GM06990 (cell line): Measurements from ENCODE around the gene CLIP4.

Experiments
- DNase-seq: peaks from one replicate; pipeline ENCODE4 v3.0.0-alpha.2; 2011; ENCODE audit not compliant: insufficient read length; ENCODE audit errors: extremely low read depth
- H3K27me3 ChIP-seq: replicated peaks from 2 replicates; pipeline ENCODE4 v1.6.0; 2011; ENCODE audit warnings: low read length; ENCODE audit not compliant: control insufficient read depth, insufficient read depth
- H3K36me3 ChIP-seq: 2 replicates; pipeline ENCODE4 v1.5.1; 2011; ENCODE audit warnings: low read length; ENCODE audit not compliant: control insufficient read depth, insufficient read depth
- H3K4me3 ChIP-seq: replicated peaks from 2 replicates; pipeline ENCODE4 v1.5.1; 2011; ENCODE audit warnings: low read depth, mild to moderate bottlenecking, control low read depth, low read length
- TF ChIP-seq, protein P1 (sequence below): IDR thresholded peaks from 2 replicates; pipeline ENCODE4 v1.5.1; 2011; ENCODE audit warnings: low read length, control low read depth, mild to moderate bottlenecking, inconsistent platforms; ENCODE audit not compliant: insufficient read depth, poor library complexity, severe bottlenecking

The CLIP4 gene

DNA sequence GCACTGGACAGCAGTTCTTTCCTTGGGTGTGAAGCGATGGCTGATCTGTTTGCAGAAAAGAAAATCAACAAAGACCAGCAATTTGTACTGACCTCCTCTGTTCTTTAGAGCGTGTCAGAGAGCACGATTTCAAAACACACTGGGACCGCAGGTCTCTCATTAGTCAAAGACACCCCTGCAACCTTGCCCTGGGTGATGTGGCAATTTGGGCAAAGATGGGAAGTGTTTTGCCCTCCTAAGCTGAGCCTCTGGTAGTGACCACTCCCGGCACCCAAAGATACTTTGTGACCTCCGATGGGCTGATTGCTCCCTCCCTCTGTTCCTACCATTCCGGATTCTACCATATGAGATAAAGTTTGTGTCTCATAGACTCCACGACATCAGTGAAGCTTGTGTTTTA lies 18.2 kb upstream of the CLIP4 start:
- TF ChIP-seq, protein P1, sequence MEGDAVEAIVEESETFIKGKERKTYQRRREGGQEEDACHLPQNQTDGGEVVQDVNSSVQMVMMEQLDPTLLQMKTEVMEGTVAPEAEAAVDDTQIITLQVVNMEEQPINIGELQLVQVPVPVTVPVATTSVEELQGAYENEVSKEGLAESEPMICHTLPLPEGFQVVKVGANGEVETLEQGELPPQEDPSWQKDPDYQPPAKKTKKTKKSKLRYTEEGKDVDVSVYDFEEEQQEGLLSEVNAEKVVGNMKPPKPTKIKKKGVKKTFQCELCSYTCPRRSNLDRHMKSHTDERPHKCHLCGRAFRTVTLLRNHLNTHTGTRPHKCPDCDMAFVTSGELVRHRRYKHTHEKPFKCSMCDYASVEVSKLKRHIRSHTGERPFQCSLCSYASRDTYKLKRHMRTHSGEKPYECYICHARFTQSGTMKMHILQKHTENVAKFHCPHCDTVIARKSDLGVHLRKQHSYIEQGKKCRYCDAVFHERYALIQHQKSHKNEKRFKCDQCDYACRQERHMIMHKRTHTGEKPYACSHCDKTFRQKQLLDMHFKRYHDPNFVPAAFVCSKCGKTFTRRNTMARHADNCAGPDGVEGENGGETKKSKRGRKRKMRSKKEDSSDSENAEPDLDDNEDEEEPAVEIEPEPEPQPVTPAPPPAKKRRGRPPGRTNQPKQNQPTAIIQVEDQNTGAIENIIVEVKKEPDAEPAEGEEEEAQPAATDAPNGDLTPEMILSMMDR = no peak
- Histone ChIP-seq H3K36me3 (no peaks in the 10 kb centered on the region), H3K4me3 (no peak overlapping the region), H3K27me3 (no peaks in the 10 kb centered on the region)
- no peak for DNase-seq

DNA sequence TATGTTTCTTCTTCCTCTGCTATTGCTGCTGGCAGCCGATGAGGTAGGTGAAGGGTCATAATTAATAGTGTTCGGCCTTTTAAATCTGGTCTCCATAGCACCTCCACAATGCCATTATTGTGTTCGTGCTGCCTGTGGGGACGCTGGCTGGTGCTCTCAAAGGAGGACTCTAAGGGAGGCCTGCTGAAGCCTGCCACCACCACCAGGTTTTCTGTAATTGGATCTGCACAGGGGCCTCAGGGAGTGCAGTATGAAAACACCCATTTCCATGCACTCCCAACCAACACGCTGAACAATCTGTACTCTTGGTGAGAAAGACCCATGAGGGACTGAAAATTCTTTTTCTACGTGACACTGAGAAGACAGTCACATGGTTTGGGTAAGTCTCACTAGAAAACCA lies 17.6 kb upstream of the CLIP4 start:
- no peaks in the 10 kb centered on the region for H3K36me3 ChIP-seq

DNA sequence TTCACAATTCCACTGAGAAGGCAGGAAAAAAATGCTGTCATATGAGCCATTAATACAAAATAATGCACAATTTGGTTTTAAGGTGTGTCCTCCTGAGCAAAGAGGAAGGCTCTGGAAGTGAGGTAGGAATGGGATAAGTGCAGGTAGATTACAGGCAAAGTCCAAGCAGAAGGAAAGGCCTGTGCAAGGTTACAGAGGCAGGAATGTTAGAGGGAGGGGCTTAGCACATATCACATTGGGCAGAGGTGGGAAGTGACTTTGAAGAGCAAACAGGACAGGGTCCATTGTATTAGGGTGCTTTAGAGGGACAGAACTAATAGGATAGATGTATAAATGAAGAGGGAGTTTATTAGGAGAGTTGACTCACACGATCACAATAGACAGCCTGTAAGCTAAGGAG lies 14.7 kb upstream of the CLIP4 start:
- TF ChIP-seq, protein P1 = no peak
- Histone ChIP-seq H3K4me3 (no peak overlapping the region), H3K36me3 (no peaks in the 10 kb centered on the region), H3K27me3 (no peaks in the 10 kb centered on the region)
- DNase-seq = no peak

More for the DNA sequence above, 17.6 kb upstream of the CLIP4 start:
- Histone ChIP-seq H3K4me3 (no peak overlapping the region), H3K27me3 (no peaks in the 10 kb centered on the region)
- TF ChIP-seq, protein P1 = no peak
- no peak for DNase-seq

DNA sequence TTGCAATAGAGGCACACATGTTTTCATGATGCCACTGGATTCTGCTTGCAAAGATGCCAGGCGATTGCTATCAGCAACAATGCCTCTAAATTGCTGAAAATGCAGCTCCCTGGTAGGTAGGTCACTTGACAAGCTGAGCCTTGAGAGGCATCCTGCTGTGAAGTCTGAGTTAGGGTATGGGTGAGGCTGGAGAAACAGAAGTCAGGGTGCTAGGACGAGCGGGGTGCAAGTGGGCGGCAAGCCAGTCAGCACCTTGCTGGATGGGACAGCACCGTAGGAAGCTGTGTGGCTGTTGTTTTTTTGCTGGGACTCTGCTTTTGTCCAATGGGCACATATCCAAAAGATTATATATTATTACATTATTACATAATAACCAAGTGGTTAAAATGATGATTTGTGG lies 10.5 kb upstream of the CLIP4 start:
- TF ChIP-seq, protein P1 = no peak
- no peaks in the 10 kb centered on the region for H3K27me3 ChIP-seq
- H3K36me3 ChIP-seq = no peaks in the 10 kb centered on the region
- no peak overlapping the region for H3K4me3 ChIP-seq
- no peak for DNase-seq

DNA sequence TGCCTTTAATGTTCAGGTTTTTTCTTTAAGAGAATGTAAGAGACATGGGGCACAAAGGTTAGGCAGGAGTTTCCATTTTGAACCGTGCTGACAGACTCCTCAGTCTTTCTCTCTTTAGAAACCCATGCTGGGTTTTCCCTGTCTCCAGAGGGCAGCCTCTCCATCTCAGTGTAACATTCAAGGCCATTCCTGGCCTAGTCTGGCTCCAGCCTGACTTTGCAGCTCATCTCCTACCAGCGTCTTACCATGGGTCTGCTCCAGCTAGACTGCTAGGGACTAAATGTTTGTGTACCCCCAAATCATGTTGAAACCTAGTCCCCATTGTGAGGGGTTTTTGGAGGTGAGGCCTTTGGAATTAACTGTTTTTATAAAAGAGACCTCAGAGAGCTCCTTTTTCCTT lies 9.8 kb upstream of the CLIP4 start:
- Histone ChIP-seq H3K4me3 (no peak overlapping the region), H3K36me3 (no peaks in the 10 kb centered on the region), H3K27me3 (no peaks in the 10 kb centered on the region)
- TF ChIP-seq, protein P1 = no peak
- DNase-seq = no peak

DNA sequence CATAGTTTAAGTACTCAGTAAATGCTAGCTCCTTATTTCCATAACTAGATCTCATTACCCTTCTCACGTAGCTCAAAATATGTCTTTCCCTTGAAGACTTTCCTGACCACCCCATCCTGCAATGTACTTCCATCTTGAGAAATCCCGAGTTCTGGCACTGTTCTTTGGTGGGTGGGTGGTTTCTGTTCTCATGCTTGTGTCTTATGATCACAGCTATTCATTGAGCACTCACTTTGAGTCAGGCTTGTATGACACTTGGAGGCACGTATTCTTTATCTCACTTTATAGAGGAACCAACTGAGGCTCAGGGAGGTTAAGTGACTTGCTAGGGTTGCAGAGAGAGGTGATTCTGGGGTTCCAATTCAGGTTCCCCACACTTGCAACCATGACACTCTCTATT lies 9.0 kb upstream of the CLIP4 start:
- H3K4me3 ChIP-seq = no peak overlapping the region
- TF ChIP-seq, protein P1 = no peak
- H3K36me3 ChIP-seq = no peaks in the 10 kb centered on the region
- DNase-seq = no peak
- no peaks in the 10 kb centered on the region for H3K27me3 ChIP-seq
